Central memory CD4-positive, alpha-beta T cell (primary cell): ENCODE measurements around the gene ARPP21.

ENCODE experiments used
- DNase-seq: peaks from one replicate; pipeline ENCODE4 v3.0.0; 2022

Gene ARPP21

GRCh38 chr3:35737934-35738706 lies 98.8 kb downstream of the ARPP21 start:
- DNase-seq = no peak

DNA sequence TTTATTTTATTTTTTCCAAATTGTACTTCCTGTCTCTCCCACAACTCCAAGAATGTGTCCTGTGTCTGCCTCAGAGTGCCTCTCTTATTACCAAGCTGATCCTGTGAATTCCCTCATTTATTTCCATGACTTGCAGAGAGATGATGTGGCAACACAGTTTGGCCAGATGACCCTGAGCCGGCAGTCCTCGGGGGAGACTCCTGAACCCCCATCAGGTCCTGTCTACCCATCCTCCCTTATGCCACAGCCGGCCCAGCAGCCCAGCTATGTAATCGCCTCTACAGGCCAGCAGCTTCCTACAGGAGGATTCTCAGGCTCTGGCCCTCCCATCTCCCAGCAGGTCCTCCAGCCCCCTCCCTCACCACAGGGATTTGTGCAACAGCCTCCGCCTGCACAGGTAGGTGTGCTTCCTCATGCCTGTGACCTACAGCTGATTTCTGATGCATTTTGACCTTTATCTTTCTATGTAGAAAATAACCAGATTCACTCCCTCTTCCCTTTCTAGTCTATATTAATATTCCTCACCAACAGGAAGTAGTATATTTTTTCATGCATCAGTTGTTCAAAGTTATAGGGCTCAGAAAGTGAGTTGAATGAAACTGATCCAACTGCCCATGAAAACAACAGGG lies 100.0 kb downstream of the ARPP21 start:
- DNase-seq = no peak

DNA sequence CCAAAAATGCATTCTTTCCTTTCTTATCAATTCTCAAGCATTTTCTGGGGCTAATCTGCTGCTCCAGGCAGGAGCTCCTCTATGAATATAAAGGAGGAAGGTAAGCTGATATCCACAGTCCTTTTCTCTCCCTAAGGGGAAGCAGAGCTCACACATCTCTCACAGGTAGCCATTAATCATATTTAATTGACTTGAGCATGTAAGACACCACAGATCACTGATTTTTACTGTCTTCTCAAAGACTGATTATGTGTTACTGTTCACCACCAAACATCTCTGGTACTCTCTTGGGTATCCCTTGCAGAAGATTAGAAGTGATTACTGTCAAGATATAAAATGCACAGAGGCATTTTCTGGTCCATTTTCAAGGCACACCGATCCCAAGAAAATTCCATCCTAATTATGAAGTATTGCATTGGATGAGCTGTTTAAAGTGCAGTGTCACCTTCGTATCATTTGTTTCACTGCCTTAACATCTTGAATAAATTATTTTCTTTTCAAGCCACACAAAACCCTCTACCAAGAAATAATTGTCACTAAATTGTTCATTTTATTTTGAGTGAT lies 100.7 kb downstream of the ARPP21 start:
- DNase-seq = no peak

GRCh38 chr3:35743218-35743617 lies 103.9 kb downstream of the ARPP21 start:
- no peak for DNase-seq

GRCh38 chr3:35744419-35744818 lies 105.1 kb downstream of the ARPP21 start:
- DNase-seq = no peak

DNA sequence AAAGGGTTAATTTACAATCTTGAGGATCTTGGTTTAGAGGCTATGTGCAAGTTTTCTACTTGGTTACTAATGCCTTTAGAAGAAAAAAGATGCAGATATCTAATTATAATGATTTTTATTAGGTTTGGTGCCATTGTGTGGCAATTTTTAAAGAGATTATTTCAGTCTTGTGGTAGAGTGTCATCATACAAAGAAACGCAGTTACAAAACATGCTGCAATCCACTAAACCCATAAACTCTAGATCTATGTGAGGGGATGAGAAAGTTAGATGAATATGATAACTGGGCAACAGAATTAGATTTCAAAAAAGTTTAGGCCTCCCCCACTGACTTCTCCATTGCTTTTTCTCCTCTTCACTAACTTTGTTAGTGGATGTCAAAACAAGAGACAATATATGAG lies 106.0 kb downstream of the ARPP21 start:
- DNase-seq = no peak

- no peak for DNase-seq
Observed at GRCh38 chr3:35745802-35746484, 106.6 kb downstream of the ARPP21 start.

GRCh38 chr3:35746492-35746891 lies 107.2 kb downstream of the ARPP21 start:
- DNase-seq = no peak

- no peak for DNase-seq
Observed at GRCh38 chr3:35748144-35748543, 108.8 kb downstream of the ARPP21 start.

GRCh38 chr3:35751207-35751606 lies 111.9 kb downstream of the ARPP21 start:
- DNase-seq = no peak

- no peak for DNase-seq
Observed at GRCh38 chr3:35757991-35758757, 118.8 kb downstream of the ARPP21 start.

GRCh38 chr3:35760146-35760545 lies 120.8 kb downstream of the ARPP21 start:
- DNase-seq = no peak

DNA sequence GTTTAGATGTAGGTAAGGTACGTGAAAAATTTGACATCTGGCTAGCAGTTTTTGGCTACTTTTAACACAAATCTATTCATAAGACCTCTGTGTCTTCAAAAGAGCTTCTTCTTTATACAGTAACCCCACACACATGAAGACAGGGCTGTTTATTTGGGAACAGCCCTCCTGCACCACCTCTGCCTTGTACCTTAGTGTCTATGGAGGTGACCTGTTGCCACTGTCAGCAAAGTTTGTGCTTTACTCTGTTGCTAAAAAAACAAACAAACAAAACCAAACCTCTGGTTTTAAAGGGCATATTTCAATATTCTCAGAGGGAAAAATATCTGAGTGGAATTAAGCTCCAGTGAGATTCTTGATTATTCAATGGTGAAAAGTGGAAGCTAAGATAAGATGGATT lies 122.0 kb downstream of the ARPP21 start:
- no peak for DNase-seq

- no peak for DNase-seq
Observed at GRCh38 chr3:35772381-35773015, 133.2 kb downstream of the ARPP21 start.

DNA sequence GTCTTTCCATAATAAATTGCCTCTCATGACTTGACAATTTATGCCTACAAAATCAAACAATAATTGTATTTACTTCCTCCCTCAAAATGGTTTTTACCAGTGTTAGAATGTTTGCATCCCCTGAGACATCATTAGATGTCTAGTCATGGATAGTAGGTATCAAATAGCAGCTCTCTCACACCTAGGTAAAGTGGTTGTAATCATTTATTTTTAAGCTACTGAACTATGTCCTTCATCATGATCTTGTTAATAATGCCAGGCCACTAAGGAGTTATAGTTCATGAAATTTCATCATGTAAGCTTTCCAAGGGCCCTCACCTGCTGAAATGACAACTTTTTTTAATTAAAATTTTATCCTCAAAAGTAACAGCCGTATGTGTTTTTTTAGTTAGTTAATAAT lies 134.1 kb downstream of the ARPP21 start:
- no peak for DNase-seq

DNA sequence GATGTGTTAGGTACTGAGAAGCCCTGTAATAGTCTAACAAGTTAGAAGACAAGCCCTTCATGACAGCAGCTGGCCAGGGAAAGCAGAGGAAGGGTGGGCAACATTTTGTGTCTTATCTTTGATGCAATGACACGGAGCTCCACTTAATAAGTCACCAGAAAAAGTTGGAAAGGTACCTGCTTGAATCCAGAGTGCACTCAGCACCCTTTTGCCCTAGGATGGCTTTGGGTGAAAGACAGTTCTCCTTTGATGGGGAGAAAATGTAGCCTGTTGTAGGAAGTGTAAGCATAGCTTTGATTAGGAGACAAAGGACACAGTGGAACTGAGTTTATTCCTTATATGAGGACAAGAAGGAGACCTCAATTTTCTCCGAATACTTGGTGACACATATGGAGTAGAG lies 137.0 kb downstream of the ARPP21 start:
- no peak for DNase-seq

GRCh38 chr3:35777065-35777464 lies 137.7 kb downstream of the ARPP21 start:
- no peak for DNase-seq

DNA sequence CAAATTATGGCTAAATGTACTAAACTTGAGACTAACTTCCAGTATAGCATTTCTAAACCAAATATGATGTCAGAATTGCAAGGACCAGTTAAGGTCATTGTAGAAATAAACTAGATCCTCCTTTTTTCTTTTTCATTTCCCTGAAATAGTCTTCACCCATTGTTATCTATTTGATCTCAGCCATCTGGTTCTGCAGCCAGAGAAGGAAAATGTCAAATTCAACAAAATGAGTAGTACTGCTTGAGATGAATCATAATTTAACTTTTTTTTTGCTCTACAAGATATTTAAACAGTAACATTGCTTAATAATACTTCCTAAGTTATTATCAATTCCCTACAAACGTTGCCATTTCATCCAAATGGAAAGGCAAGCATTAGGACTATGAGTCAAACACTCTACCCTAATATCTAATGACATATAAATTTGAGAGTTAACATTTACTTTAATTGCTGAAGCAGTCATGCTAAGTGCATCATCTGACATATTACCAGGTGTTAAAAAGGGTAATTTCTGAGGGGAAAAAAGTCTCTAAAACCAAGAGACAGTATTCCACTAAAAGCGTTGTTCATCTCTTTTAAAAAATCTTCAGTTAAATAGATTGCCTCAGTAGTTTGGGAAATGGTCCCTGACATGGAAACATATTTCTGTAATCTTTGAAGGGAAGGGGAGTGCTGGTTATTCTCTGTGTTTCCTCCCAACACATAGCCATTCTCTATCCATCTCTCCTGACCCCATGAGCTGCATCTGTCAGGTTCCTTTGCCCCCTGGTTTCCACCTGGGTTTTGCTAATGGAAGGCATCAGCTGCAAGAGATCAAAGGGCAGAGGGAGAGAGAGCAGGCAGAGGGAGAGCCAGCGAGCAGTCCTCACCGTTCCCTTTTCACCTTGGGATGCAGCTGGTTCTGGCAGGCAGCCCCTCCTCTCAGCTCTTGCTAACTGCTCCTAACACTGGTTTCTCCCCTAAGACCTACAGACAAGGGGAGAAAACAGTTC lies 138.5 kb downstream of the ARPP21 start:
- DNase-seq = no peak

DNA sequence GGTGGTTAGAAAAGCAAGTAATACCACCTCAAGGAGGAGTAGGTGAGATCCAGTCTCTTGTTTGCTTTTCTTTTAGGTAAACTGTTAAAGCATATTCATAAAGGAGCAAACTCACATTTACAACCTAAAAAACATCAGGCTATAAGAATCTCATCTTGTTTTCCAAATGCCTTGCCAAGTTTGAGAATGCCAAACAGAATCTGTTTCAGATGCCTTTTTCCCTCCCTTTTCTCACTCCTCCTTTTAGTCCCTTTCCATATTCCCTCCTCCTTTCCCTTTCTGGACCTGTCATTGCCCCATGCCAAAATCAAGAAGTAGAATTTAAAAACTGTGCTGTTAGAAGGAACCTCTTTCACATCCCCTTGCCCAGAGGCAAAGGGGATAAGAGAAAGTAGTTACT lies 140.3 kb downstream of the ARPP21 start:
- DNase-seq = no peak

DNA sequence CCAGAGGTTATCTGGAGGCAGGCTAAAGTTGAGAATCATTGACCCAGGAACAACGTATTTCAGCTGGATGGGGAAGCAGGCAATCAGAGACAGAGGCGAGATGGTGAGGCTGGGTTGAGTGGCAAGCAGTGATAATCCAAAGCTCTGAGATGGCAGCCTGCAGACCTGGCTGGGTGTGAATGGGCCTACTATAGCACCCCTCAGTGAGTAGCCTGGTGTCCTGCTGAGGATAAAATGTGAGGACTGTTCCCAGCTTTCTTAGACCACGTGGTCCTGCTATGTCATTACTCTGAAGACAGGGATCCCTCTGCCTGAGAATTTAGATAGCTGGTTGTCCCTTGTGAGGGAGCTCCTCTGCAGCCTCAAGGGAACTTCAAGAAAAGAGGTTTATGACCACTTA lies 141.5 kb downstream of the ARPP21 start:
- no peak for DNase-seq

GRCh38 chr3:35781558-35781957 lies 142.2 kb downstream of the ARPP21 start:
- DNase-seq = no peak
